COLO668 (cell line): ENCODE results near the gene KDM4C.

Experiments
- DNase-seq: peaks from one replicate; lab custom pipeline; 2025; ENCODE audit not compliant: unreplicated experiment; lab: John Stamatoyannopoulos, UW

The KDM4C gene

GRCh38 chr9:6965566-6965965 is 207.8 kb downstream of the KDM4C start:
- no peak for DNase-seq

GRCh38 chr9:6968271-6968670 is 210.5 kb downstream of the KDM4C start:
- DNase-seq, result no peak

GRCh38 chr9:6969805-6970204 is 212.0 kb downstream of the KDM4C start:
- no peak for DNase-seq

- DNase-seq, result no peak
These were observed 215.3 kb downstream of the KDM4C start for GRCh38 chr9:6973089-6973488.

- DNase-seq, result no peak
These were observed 216.0 kb downstream of the KDM4C start for GRCh38 chr9:6973762-6974161.

GRCh38 chr9:6975198-6975597 is 217.4 kb downstream of the KDM4C start:
- DNase-seq, result no peak

- no peak for DNase-seq
These were observed 220.0 kb downstream of the KDM4C start for GRCh38 chr9:6977761-6978160.

GRCh38 chr9:6978591-6978990 is 220.8 kb downstream of the KDM4C start:
- no peak for DNase-seq

- DNase-seq, result no peak
These were observed 227.3 kb downstream of the KDM4C start for GRCh38 chr9:6984941-6985578.

- no peak for DNase-seq
These were observed 228.5 kb downstream of the KDM4C start for GRCh38 chr9:6986141-6986815.

- DNase-seq, result no peak
These were observed 229.6 kb downstream of the KDM4C start for GRCh38 chr9:6987381-6987780.

GRCh38 chr9:6991418-6991817 is 233.6 kb downstream of the KDM4C start:
- no peak for DNase-seq

GRCh38 chr9:6996061-6996854 is 238.5 kb downstream of the KDM4C start:
- no peak for DNase-seq

- no peak for DNase-seq
These were observed 239.6 kb downstream of the KDM4C start for GRCh38 chr9:6997330-6997729.

GRCh38 chr9:6999794-7000193 is 242.0 kb downstream of the KDM4C start:
- no peak for DNase-seq

GRCh38 chr9:7001571-7001970 is 243.8 kb downstream of the KDM4C start:
- no peak for DNase-seq

- DNase-seq, result no peak
These were observed 246.1 kb downstream of the KDM4C start for GRCh38 chr9:7003861-7004260.

- no peak for DNase-seq
These were observed 248.6 kb downstream of the KDM4C start for GRCh38 chr9:7006417-7006816.

- DNase-seq, result no peak
These were observed 250.6 kb downstream of the KDM4C start for GRCh38 chr9:7008411-7008810.

GRCh38 chr9:7009065-7009464 is 251.3 kb downstream of the KDM4C start:
- no peak for DNase-seq

GRCh38 chr9:7011395-7012067 is 253.8 kb downstream of the KDM4C start:
- no peak for DNase-seq

GRCh38 chr9:7027996-7028395 is 270.2 kb downstream of the KDM4C start:
- DNase-seq, result no peak
